GM12878 (cell line): ENCODE measurements around the gene BATF3. TPM values are rescaled to one million over a fixed set of nuclear protein-coding genes. Genes with fewer than 3 reads are reported as not detected.
A peak's percentile ranks its signal among the peaks of the same experiment; 100 is the strongest.

Experiments
- ATAC-seq: fragments of 200-7000 bp; cut with Tn5 transposase; 3 replicates; pipeline ENCODE4 v1.9.1; 2020; ENCODE audit warnings: mild to moderate bottlenecking, moderate library complexity
- BruUV-seq: library from RNA; stranded (reverse); fragments of 400-500 nt; replicated peaks from 2 replicates; lab custom pipeline; 2021; lab: Mats Ljungman, UMichigan
- CTCF ChIA-PET: fragments of 300-600 bp; sonication (Branson Sonifier 250); formaldehyde crosslinking; extraction: SDS; loops from one replicate; lab custom pipeline; 2021; ENCODE audit warnings: inconsistent platforms; lab: Yijun Ruan, JAX
- POLR2A ChIA-PET: fragments of 350-600 bp; formaldehyde crosslinking; extraction: SDS; loops from one replicate; lab custom pipeline; 2021; ENCODE audit warnings: inconsistent platforms; lab: Charles Lee
- RAD21 ChIA-PET: fragments of 300-600 bp; sonication (Branson Sonifier 250); formaldehyde crosslinking; loops from one replicate; lab custom pipeline; 2023; ENCODE audit warnings: antibody characterized with exemption; ENCODE audit not compliant: unreplicated experiment; lab: Charles Lee
- SMC1A ChIA-PET: fragments of 300-600 bp; sonication (Branson Sonifier 250); formaldehyde crosslinking; loops from one replicate; lab custom pipeline; 2023; ENCODE audit not compliant: unreplicated experiment, uncharacterized antibody; lab: Charles Lee
- DNase-seq: peaks from one replicate; pipeline ENCODE4 v3.0.0-alpha.2; 2011; ENCODE audit warnings: low read depth, low spot score
- FAIRE-seq: peaks from 3 replicates; lab custom pipeline; 2011; peaks lifted over from hg19 to GRCh38; lab: Jason Lieb, UNC
- H2AFZ ChIP-seq: 2 replicates; pipeline ENCODE4 v1.6.0; 2011; ENCODE audit warnings: low read depth, low read length, control low read depth; ENCODE audit not compliant: control insufficient read depth
- H3K27ac ChIP-seq: 2 replicates; pipeline ENCODE4 v1.5.1; 2011; ENCODE audit warnings: control low read depth; ENCODE audit not compliant: control insufficient read depth, insufficient read depth
- H3K27me3 ChIP-seq, 2 experiments: replicated peaks in 1 of 2; 2 replicates each; pipeline versions ENCODE4 v1.6.0 to v1.6.1; 2011; ENCODE audit warnings: low read length in 1 of 2; ENCODE audit not compliant: control insufficient read depth in 2 of 2, insufficient read depth in 2 of 2
- H3K36me3 ChIP-seq, 2 experiments: 2 replicates each; pipeline ENCODE4 v1.5.1; 2011; ENCODE audit warnings: low read length in 1 of 2; ENCODE audit not compliant: control insufficient read depth in 2 of 2, insufficient read depth in 2 of 2
- H3K4me1 ChIP-seq: 2 replicates; pipeline ENCODE4 v1.6.1; 2011; ENCODE audit warnings: mild to moderate bottlenecking, low read length, moderate library complexity, mixed read lengths; ENCODE audit not compliant: control insufficient read depth, insufficient read depth
- H3K4me2 ChIP-seq: 2 replicates; pipeline ENCODE4 v1.6.0; 2011; ENCODE audit warnings: control low read depth; ENCODE audit not compliant: control insufficient read depth, insufficient read depth
- H3K4me3 ChIP-seq: fragments of 200-600 bp; sonication (generic); 2 replicates; pipeline ENCODE4 v1.5.1; 2016
- H3K79me2 ChIP-seq: 2 replicates; pipeline ENCODE4 v1.6.0; 2011; ENCODE audit warnings: low read length; ENCODE audit not compliant: control insufficient read depth, insufficient read depth
- H3K9ac ChIP-seq: 2 replicates; pipeline ENCODE4 v1.8.0; 2011; ENCODE audit warnings: low read length, control low read depth, mixed read lengths; ENCODE audit not compliant: control insufficient read depth, insufficient read depth
- H3K9me3 ChIP-seq: replicated peaks from 3 replicates; pipeline ENCODE4 v1.5.1; 2011; ENCODE audit warnings: mild to moderate bottlenecking, low read length; ENCODE audit not compliant: control insufficient read depth, insufficient read depth
- H4K20me1 ChIP-seq: 2 replicates; pipeline ENCODE4 v1.6.0; 2011; ENCODE audit not compliant: control insufficient read depth, insufficient read depth
- ATF3 ChIP-seq: IDR thresholded peaks from 2 replicates; pipeline ENCODE4 v1.6.1; 2011; ENCODE audit warnings: low read depth, mild to moderate bottlenecking, low read length, moderate library complexity, borderline replicate concordance; ENCODE audit errors: extremely low read depth
- ATF7 ChIP-seq: fragments of 450-650 bp; IDR thresholded peaks from 2 replicates; pipeline ENCODE4 v1.6.1; 2016; ENCODE audit warnings: low read depth, mild to moderate bottlenecking
- CHD1 ChIP-seq: IDR thresholded peaks from 2 replicates; pipeline ENCODE4 v1.6.1; 2012; ENCODE audit warnings: low read depth, low read length, improper control_type of control experiment
- CREB1 ChIP-seq: IDR thresholded peaks from 2 replicates; pipeline ENCODE4 v1.6.1; 2012; ENCODE audit warnings: low read depth, mild to moderate bottlenecking, inconsistent platforms
- DPF2 ChIP-seq: fragments of 450-650 bp; IDR thresholded peaks from 2 replicates; pipeline ENCODE4 v1.6.1; 2017; ENCODE audit warnings: mild to moderate bottlenecking
- EED ChIP-seq: sonication (generic); IDR thresholded peaks from 2 replicates; pipeline ENCODE4 v1.6.1; 2016; ENCODE audit warnings: antibody characterized with exemption, low read depth
- HDAC2 ChIP-seq: fragments of 200-600 bp; sonication (generic); IDR thresholded peaks from 2 replicates; pipeline ENCODE4 v1.6.1; 2017
- IKZF2 ChIP-seq, 2 experiments: fragments of 450-650 bp; IDR thresholded peaks; 2 replicates each; pipeline ENCODE4 v1.6.1; 2017; ENCODE audit warnings: mild to moderate bottlenecking in 2 of 2, moderate library complexity in 2 of 2
- IRF4 ChIP-seq: IDR thresholded peaks from 2 replicates; pipeline ENCODE4 v1.6.1; 2011; ENCODE audit warnings: low read depth, low read length
- MAX ChIP-seq: IDR thresholded peaks from 2 replicates; pipeline ENCODE4 v1.6.1; 2012; ENCODE audit warnings: low read depth, low read length, improper control_type of control experiment
- MXI1 ChIP-seq: fragments of 150-350 bp; IDR thresholded peaks from 2 replicates; pipeline ENCODE4 v1.6.1; 2011; ENCODE audit warnings: low read depth, mild to moderate bottlenecking, inconsistent platforms, low read length, improper control_type of control experiment
- POLR2A ChIP-seq: IDR thresholded peaks from 2 replicates; pipeline ENCODE4 v1.6.1; 2011; ENCODE audit warnings: low read depth, mild to moderate bottlenecking, low read length
- RELB ChIP-seq: fragments of 450-650 bp; IDR thresholded peaks from 2 replicates; pipeline ENCODE4 v1.6.1; 2017; ENCODE audit warnings: low read depth, mild to moderate bottlenecking, moderate library complexity
- RUNX3 ChIP-seq: IDR thresholded peaks from 2 replicates; pipeline ENCODE4 v1.6.1; 2012; ENCODE audit warnings: low read length, inconsistent platforms
- SMARCA5 ChIP-seq: fragments of 450-650 bp; IDR thresholded peaks from 2 replicates; pipeline ENCODE4 v1.6.1; 2017; ENCODE audit warnings: mild to moderate bottlenecking
- SMC3 ChIP-seq: IDR thresholded peaks from 2 replicates; pipeline ENCODE4 v1.6.1; 2011; ENCODE audit warnings: low read length, improper control_type of control experiment, borderline replicate concordance
- TARDBP ChIP-seq: IDR thresholded peaks from 2 replicates; pipeline ENCODE4 v1.6.1; 2016; ENCODE audit warnings: borderline replicate concordance
- TBL1XR1 ChIP-seq: IDR thresholded peaks from 2 replicates; pipeline ENCODE4 v1.6.1; 2012; ENCODE audit warnings: low read depth, low read length, improper control_type of control experiment
- TCF12 ChIP-seq: IDR thresholded peaks from 2 replicates; pipeline ENCODE4 v1.6.1; 2011; ENCODE audit warnings: low read depth, mild to moderate bottlenecking, low read length
- USF1 ChIP-seq: IDR thresholded peaks from 2 replicates; pipeline ENCODE4 v1.6.1; 2011; ENCODE audit warnings: borderline replicate concordance, low read depth, mild to moderate bottlenecking, moderate library complexity, mixed read lengths, low read length; ENCODE audit not compliant: insufficient read depth; ENCODE audit errors: extremely low read length
- USF2 ChIP-seq: IDR thresholded peaks from 2 replicates; pipeline ENCODE4 v1.6.1; 2011; ENCODE audit warnings: low read depth, low read length, improper control_type of control experiment, borderline replicate concordance
- ZNF274 ChIP-seq: IDR thresholded peaks from one replicate; pipeline ENCODE4 v1.8.0; 2011; ENCODE audit not compliant: insufficient read length, insufficient read depth
- WGBS: methylation state at CpG from one replicate; pipeline ENCODE4 v1.1.6; 2016; ENCODE audit warnings: low lambda C conversion rate; ENCODE audit not compliant: insufficient replicate concordance, insufficient coverage; ENCODE audit errors: missing lambda C conversion rate; 5-methylcytosine and 5-hydroxymethylcytosine counted together
- in situ Hi-C: fragments of 300-500 bp; cut with MboI; formaldehyde crosslinking; loops from 9 replicates; pipeline ENCODE4 v1.14.3; 2018; ENCODE audit warnings: mixed read lengths
- intact Hi-C: fragments of 100-400 bp; cut with micrococcal nuclease; formaldehyde crosslinking; loops from one replicate; pipeline ENCODE4 v1.14.2; 2022; ENCODE audit not compliant: unreplicated experiment
- polyA plus RNA-seq, 11 experiments: library from polyadenylated mRNA; depleted of rRNA in 4 of 11; unstranded in 6 of 11; stranded (reverse) in 5 of 11; fragments of >200 nt; fragmentation: Nextera tagmentation in 4 of 11; fragmentation: Illumina TruSeq in 1 of 11; extraction: Ambion mirVana in 4 of 11; extraction: Trizol in 1 of 11; gene quantifications; 1 replicate in 1 of 11; 2 replicates in 10 of 11; pipeline versions ENCODE4 v1.2.1 to v1.2.3, GENCODE V29; 2011 to 2016; ENCODE audit warnings: inconsistent platforms in 2 of 11, missing spikeins in 2 of 11, low read depth in 1 of 11
- total RNA-seq, 4 experiments: library from RNA; depleted of rRNA in 3 of 4; stranded (reverse); fragments of >200 nt in 3 of 4; fragmentation: Illumina TruSeq in 1 of 4; extraction: Trizol in 1 of 4; gene quantifications; 2 replicates each; pipeline versions ENCODE4 v1.2.1 to v1.2.3, GENCODE V29; 2013 to 2021

The BATF3 gene
- total and polyA plus RNA-seq, 10 of the 15 experiments (the other 5 are each of a cell fraction or from before 2014, with no cell fraction given), result 11.1 to 56.8 (median 30.8) TPM

GRCh38 chr1:212699104-212699624 lies 476 bp downstream of the BATF3 start:
- H4K20me1 ChIP-seq, result no peaks in the 10 kb centered on the region
- no peaks in the 10 kb centered on the region for H3K27me3 ChIP-seq
- H3K79me2 ChIP-seq, result peaks cover 6% of the 10 kb centered on the region
- peak overlapping the region; percentile 95 for H3K4me2 ChIP-seq
- peak overlapping the region; percentile 77 for H2AFZ ChIP-seq
- H3K36me3 ChIP-seq, result peaks cover 0 to 5% of the 10 kb centered on the region in 2 experiments; a peak in 1 of 4 replicates
- POLR2A ChIA-PET, result interaction anchor here (0.6 to 4.7 kb wide), 3 partner anchors 21 to 896 kb away, joined by 3 to 29 read pairs (median 7); partner anchors contain the start of genes NSL1 and TATDN3
- 2% methylated on average over 34 of the region's 42 CpGs for WGBS
- no peak for FAIRE-seq
- peaks cover 27% of the 10 kb centered on the region for H3K4me1 ChIP-seq
- peak; percentile 81 for ATAC-seq
- H3K9ac ChIP-seq, result peak overlapping the region; percentile 56
- BruUV-seq, result no TSS peak
- H3K9me3 ChIP-seq, result no peaks in the 10 kb centered on the region
- in situ Hi-C loops, result no loop called here
- SMC1A ChIA-PET, result interaction anchor here (1.0 to 4.8 kb wide), 11 partner anchors 15 to 296 kb away, joined by 3 to 64 read pairs (median 8); partner anchors contain the start of genes NSL1 and TATDN3
- intact Hi-C loops, result loop anchor here (1.0 kb wide), 2 partner anchors 34 to 83 kb away; no protein-coding TSS in a partner anchor
- DNase-seq, result no peak
- no peak overlapping the region for H3K27ac ChIP-seq
- RAD21 ChIA-PET, result interaction anchor here (0.6 to 4.8 kb wide), 10 partner anchors 21 to 241 kb away, joined by 3 to 47 read pairs (median 9); partner anchors contain the start of genes ATF3, NSL1 and TATDN3
- CTCF ChIA-PET, result interaction anchor here (1.0 to 4.7 kb wide), 14 partner anchors 10 to 296 kb away, joined by 3 to 91 read pairs (median 6); no protein-coding TSS in a partner anchor
- peak overlapping the region; percentile 82 for H3K4me3 ChIP-seq
- TF ChIP-seq IRF4 (0 out of 2 replicates have a peak, but pooled peaks have one; percentile 18), TBL1XR1 (no peak; the same call in 1 of the 2 replicates), CREB1 (0 out of 2 replicates have a peak, but pooled peaks have one; percentile 37), USF2 (peak; percentile 18; the same call in 1 of the 2 replicates), EED (peak; percentile 35), RELB (0 out of 2 replicates have a peak, but pooled peaks have one; percentile 15), RUNX3 (peak; percentile 39), DPF2 (peak; percentile 57; the same call in 1 of the 2 replicates), SMC3 (peak; percentile 50), USF1 (peak; percentile 76), CHD1 (no peak), SMARCA5 (peak; percentile 81; the same call in 1 of the 2 replicates), MAX (peak; percentile 88), MXI1 (peak; percentile 66; the same call in 1 of the 2 replicates), HDAC2 (no peak), IKZF2 (IDR thresholded peaks at IDR 0.05) (peak; percentile 34 to 62; a peak in 3 of 4 replicates), TARDBP (no peak), ATF7 (no peak), ZNF274 (no peak), POLR2A (no peak), ATF3 (no peak), TCF12 (0 out of 2 replicates have a peak, but pooled peaks have one; percentile 25)
